WI38 (cell line): ENCODE data around the gene FNDC11.

Source experiments
- H3K4me3 ChIP-seq: 2 replicates; pipeline ENCODE4 v1.5.1; 2011; ENCODE audit warnings: low read depth, mild to moderate bottlenecking, control low read depth, low read length
- CTCF ChIP-seq: IDR thresholded peaks from 2 replicates; pipeline ENCODE4 v1.5.1; 2012; ENCODE audit warnings: low read depth, mild to moderate bottlenecking, control low read depth, low read length

FNDC11 gene

DNA sequence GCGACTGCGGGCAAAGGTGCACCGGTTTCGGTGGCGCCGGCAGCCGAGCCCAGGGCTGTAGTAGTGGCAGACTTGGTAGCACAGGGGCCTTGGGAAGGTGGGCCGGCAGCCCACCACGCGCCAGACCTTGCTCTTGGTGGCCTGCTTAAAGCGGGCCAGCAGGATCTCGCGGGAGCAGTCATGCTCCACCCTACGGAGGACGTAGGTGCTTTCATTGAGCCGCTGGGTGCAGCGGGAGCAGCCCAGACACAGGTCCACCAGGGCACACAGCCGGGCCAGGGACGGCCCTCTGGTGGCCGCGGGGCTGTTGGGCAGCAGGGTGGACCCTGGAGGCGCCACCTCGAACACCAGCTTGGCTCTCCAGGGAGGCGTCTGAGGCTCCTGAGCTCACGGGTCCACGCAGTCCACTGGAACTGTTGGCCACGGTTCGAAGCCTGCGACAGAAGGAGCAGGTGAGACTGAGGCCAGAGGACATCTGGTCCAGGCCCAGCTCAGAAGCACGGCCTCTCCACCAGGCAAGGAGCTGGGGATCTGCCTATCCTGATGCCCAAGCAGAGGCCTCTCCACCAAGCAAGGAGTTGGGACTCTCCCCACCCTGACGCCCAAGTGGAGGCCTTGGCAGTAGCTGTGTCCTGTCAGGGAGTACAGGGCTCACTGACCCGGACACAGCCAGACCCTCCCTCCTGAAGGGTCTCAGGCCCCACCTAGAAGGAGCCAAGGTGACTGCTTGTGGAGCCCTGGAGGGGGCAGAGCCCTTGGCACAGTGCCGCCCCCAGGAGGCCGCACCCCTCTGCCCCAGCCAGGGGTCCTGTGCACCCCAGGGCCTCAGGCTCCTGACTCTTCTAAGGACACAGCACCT, 19.1 kb downstream of the FNDC11 start:
- H3K4me3 ChIP-seq = peak overlapping the region; percentile 85
- TF ChIP-seq CTCF = no peak

DNA sequence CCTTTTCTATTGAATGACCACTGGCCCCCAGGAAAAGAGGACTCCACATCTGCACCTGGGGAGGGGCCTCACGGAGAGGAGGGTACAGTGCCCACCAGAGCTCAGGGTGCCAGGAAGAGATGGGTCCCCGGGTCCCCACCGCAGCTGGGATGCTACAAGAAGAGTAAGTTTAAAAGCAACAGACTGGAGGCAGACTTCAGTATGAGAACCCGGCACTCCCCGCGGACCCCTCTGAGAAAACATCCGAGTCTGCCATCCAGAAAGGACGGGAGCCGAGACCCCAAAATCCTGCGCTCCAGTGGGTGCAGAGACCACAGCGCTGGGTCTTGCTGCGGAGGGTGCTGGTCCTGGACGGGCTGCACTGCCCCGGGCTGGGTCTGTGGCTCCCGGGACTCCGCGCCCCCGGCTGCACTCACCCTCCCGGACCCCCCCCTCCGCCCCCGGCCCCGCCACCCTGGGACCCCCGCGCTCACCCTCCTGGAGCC, 19.7 kb downstream of the FNDC11 start:
- TF ChIP-seq CTCF = no peak
- H3K4me3 ChIP-seq = peak overlapping the region; percentile 85

- peak within 1 kb of the TSS; percentile 85 for H3K4me3 ChIP-seq
Measured at GRCh38 chr20:63574156-63574828, 20.3 kb downstream of the FNDC11 start, which contains the start of gene HELZ2. HELZ2 (minus strand) TSS chr20:63574239; CDS start chr20:63572385, 1,854 bp downstream.

GRCh38 chr20:63574829-63575743, 21.1 kb downstream of the FNDC11 start:
- H3K4me3 ChIP-seq = no peak overlapping the region
- no peak for TF ChIP-seq CTCF

More at GRCh38 chr20:63574156-63574828, 20.3 kb downstream of the FNDC11 start, which contains the start of gene HELZ2:
- TF ChIP-seq CTCF = no peak

GRCh38 chr20:63576311-63576710, 22.4 kb downstream of the FNDC11 start:
- no peak for TF ChIP-seq CTCF
- no peak overlapping the region for H3K4me3 ChIP-seq

DNA sequence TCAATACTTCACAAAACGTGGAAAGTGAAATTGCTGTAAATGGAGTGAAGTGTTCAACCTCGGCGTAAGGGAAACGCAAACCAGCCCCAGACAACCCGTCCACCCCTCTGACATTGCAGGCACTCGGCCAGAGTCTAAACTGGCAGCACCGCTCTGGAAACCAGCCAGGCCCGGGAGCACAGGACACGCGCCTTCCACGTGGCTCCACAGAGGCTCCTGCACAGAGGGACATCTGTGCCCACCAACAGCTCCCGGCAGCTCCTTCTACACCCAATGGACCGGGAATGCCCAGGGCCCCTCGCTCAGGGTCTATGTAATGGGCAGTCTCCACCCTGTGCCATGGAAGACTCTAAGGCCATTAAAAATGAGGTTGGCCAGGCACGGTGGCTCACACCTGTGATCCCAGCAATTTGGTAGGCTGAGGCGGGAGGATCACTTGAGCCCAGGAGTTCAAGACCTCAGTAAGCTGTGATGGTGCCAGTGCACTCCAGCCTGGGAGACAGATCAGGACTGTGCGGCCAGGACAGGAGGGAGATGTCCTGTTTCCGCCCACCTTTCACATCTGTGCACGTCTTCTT, 23.4 kb downstream of the FNDC11 start:
- H3K4me3 ChIP-seq = no peak overlapping the region
- no peak for TF ChIP-seq CTCF
